NCI-H2227 (cell line): ENCODE results near the gene OR11L1.

Experiments used
- DNase-seq: peaks from one replicate; lab custom pipeline; 2025; ENCODE audit not compliant: unreplicated experiment; lab: John Stamatoyannopoulos, UW

OR11L1 gene

GRCh38 chr1:247812637-247813036, 29.1 kb downstream of the OR11L1 start:
- DNase-seq, result no peak

GRCh38 chr1:247797518-247797917, 44.2 kb downstream of the OR11L1 start:
- DNase-seq, result no peak
